Activated naive CD4-positive, alpha-beta T cell treated with anti-CD3 and anti-CD28 coated beads, Interleukin-2, amount 50 U/mL, for 72 hours (primary cell): ENCODE results near the gene SHFL. TPM values are rescaled to one million over a fixed set of nuclear protein-coding genes. Genes with fewer than 3 reads are reported as not detected.
A peak's percentile ranks its signal among the peaks of the same experiment; 100 is the strongest.

Experiments
- ATAC-seq, 2 donors: fragments of 150-1000 bp; cut with Tn5 transposase; 2 replicates each; pipeline ENCODE4 v1.10.0; 2021; ENCODE audit warnings: mild to moderate bottlenecking in 2 of 2, moderate library complexity in 2 of 2
- DNase-seq, 2 donors: peaks; one replicate each; pipeline ENCODE4 v3.0.0; 2021 to 2022; ENCODE audit warnings: low spot score in 2 of 2
- H3K27ac Mint-ChIP-seq, 2 donors: one replicate each; pipeline ENCODE4 v1.8.0; 2022; ENCODE audit warnings: mild to moderate bottlenecking in 2 of 2, mixed read lengths in 2 of 2
- H3K36me3 Mint-ChIP-seq, 2 donors: one replicate each; pipeline ENCODE4 v1.8.0; 2022; ENCODE audit warnings: mixed read lengths in 2 of 2
- H3K9me3 Mint-ChIP-seq, 2 donors: one replicate each; pipeline ENCODE4 v1.8.0; 2022; ENCODE audit warnings: mixed read lengths in 2 of 2
- total RNA-seq, 2 donors: library from RNA; stranded (reverse); gene quantifications; one replicate each; pipeline ENCODE4 v1.2.3, GENCODE V29; 2022

Gene SHFL
- total RNA-seq, 2 donors from 2014 or later: 56.5 to 76.1 TPM

- no peak for ATAC-seq
- Mint-ChIP-seq H3K9me3 (no peaks in the 10 kb centered on the region), H3K27ac (peak overlapping the region; percentile 85 to 92), H3K36me3 (peaks cover 20 to 38% of the 10 kb centered on the region in 2 donors)
- DNase-seq: no peak
Measured at GRCh38 chr19:10113964-10114650, 28.0 kb downstream of the SHFL start.

GRCh38 chr19:10114651-10115391, 28.7 kb downstream of the SHFL start:
- H3K36me3 Mint-ChIP-seq: peaks cover 19 to 38% of the 10 kb centered on the region in 2 donors
- no peak for DNase-seq

GRCh38 chr19:10115392-10116084, 29.4 kb downstream of the SHFL start:
- Mint-ChIP-seq H3K36me3 (peaks cover 15 to 33% of the 10 kb centered on the region in 2 donors), H3K27ac (peak overlapping the region; percentile 85 to 92)
- DNase-seq: no peak

More at GRCh38 chr19:10114651-10115391, 28.7 kb downstream of the SHFL start:
- Mint-ChIP-seq H3K9me3 (no peaks in the 10 kb centered on the region), H3K27ac (peak overlapping the region; percentile 85 to 92)
- ATAC-seq: no peak

GRCh38 chr19:10116085-10116865, 30.2 kb downstream of the SHFL start:
- Mint-ChIP-seq H3K36me3 (peaks cover 11 to 28% of the 10 kb centered on the region in 2 donors), H3K27ac (peak overlapping the region; percentile 85 to 91), H3K9me3 (no peaks in the 10 kb centered on the region)
- DNase-seq (peak in 1 of 2 donors; percentile 12), ATAC-seq (no peak)

More at GRCh38 chr19:10115392-10116084, 29.4 kb downstream of the SHFL start:
- H3K9me3 Mint-ChIP-seq: no peaks in the 10 kb centered on the region
- no peak for ATAC-seq

- Mint-ChIP-seq H3K36me3 (peaks cover 11 to 23% of the 10 kb centered on the region in 2 donors), H3K9me3 (no peaks in the 10 kb centered on the region), H3K27ac (peak overlapping the region in 1 of 2 donors; percentile 60)
- no peak for ATAC-seq
- no peak for DNase-seq
Measured at GRCh38 chr19:10116866-10117616, 30.9 kb downstream of the SHFL start.

GRCh38 chr19:10118960-10119359, 32.8 kb downstream of the SHFL start:
- peaks cover 11 to 12% of the 10 kb centered on the region in 2 donors for H3K36me3 Mint-ChIP-seq
- H3K27ac Mint-ChIP-seq: peak overlapping the region; percentile 96
- H3K9me3 Mint-ChIP-seq: no peaks in the 10 kb centered on the region
- peak; percentile 1 to 4 for ATAC-seq
- DNase-seq: peak in 1 of 2 donors; percentile 10

- Mint-ChIP-seq H3K9me3 (no peaks in the 10 kb centered on the region), H3K27ac (no peak overlapping the region), H3K36me3 (peaks cover 11 to 12% of the 10 kb centered on the region in 2 donors)
- no peak for ATAC-seq
- no peak for DNase-seq
Measured at GRCh38 chr19:10120538-10121189, 34.5 kb downstream of the SHFL start.

- Mint-ChIP-seq H3K9me3 (no peaks in the 10 kb centered on the region), H3K27ac (peak overlapping the region in 1 of 2 donors; percentile 27), H3K36me3 (peaks cover 11 to 12% of the 10 kb centered on the region in 2 donors)
- no peak for DNase-seq
- ATAC-seq: no peak
Measured at GRCh38 chr19:10122045-10122444, 35.9 kb downstream of the SHFL start.

GRCh38 chr19:10124429-10124828, 38.3 kb downstream of the SHFL start:
- Mint-ChIP-seq H3K9me3 (no peaks in the 10 kb centered on the region), H3K27ac (peak overlapping the region in 1 of 2 donors; percentile 7), H3K36me3 (peaks cover 4 to 5% of the 10 kb centered on the region in 2 donors)
- ATAC-seq (no peak), DNase-seq (no peak)

GRCh38 chr19:10126213-10126639, 40.1 kb downstream of the SHFL start:
- H3K27ac Mint-ChIP-seq: peak overlapping the region in 1 of 2 donors; percentile 65
- H3K36me3 Mint-ChIP-seq: peaks cover 0 to 6% of the 10 kb centered on the region in 2 donors
- ATAC-seq: no peak
- H3K9me3 Mint-ChIP-seq: no peaks in the 10 kb centered on the region
- no peak for DNase-seq

- Mint-ChIP-seq H3K27ac (peak overlapping the region in 1 of 2 donors; percentile 40), H3K9me3 (no peaks in the 10 kb centered on the region), H3K36me3 (peaks cover 8 to 27% of the 10 kb centered on the region in 2 donors)
- ATAC-seq (no peak), DNase-seq (no peak)
Measured at GRCh38 chr19:10132905-10133304, 46.8 kb downstream of the SHFL start.

GRCh38 chr19:10133596-10133995, 47.5 kb downstream of the SHFL start:
- Mint-ChIP-seq H3K36me3 (peaks cover 11 to 29% of the 10 kb centered on the region in 2 donors), H3K9me3 (no peaks in the 10 kb centered on the region), H3K27ac (peak overlapping the region in 1 of 2 donors; percentile 4)
- peak in 1 of 2 donors; percentile 4 for ATAC-seq
- no peak for DNase-seq

- Mint-ChIP-seq H3K36me3 (peaks cover 12 to 30% of the 10 kb centered on the region in 2 donors), H3K27ac (no peak overlapping the region), H3K9me3 (no peaks in the 10 kb centered on the region)
- ATAC-seq (peak in 1 of 2 donors; percentile 6), DNase-seq (no peak)
Measured at GRCh38 chr19:10134040-10134439, 47.9 kb downstream of the SHFL start.

GRCh38 chr19:10135551-10136334, 49.6 kb downstream of the SHFL start:
- peak overlapping the region in 1 of 2 donors; percentile 29 for H3K27ac Mint-ChIP-seq
- peaks cover 19 to 24% of the 10 kb centered on the region in 2 donors for H3K36me3 Mint-ChIP-seq
- ATAC-seq (peak; percentile 10 to 28), DNase-seq (no peak)
- no peaks in the 10 kb centered on the region for H3K9me3 Mint-ChIP-seq
